ENCODE measurements around the gene RAB40B. TPM values are rescaled to one million over a fixed set of nuclear protein-coding genes. Genes with fewer than 3 reads are reported as not detected.

The RAB40B gene
- total and polyA plus RNA-seq, 2 of the 4 experiments (the other 2 are of a cell fraction) = 14.9 to 20.0 TPM

DNA sequence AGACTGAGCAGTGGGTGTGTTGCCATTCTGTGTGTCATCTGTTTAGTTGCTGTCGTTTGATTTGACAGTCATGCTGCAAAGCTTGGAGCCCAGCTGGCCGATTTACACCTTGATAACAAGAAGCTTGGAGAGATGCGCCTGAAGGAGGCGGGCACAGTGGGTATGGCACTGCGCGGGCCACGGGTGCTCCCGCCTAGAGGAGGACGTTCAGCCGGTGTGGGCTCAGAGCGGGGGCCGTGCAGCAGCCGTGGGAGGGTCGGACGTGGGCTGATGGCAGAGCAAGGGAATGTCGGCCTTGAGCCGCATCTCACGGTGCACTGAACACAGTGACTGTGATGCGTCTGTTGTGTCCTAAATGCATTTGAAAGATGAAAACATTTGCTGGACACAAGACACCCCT is 21.7 kb upstream of the RAB40B start:
- in situ Hi-C loops (cut with MboI; ENCODE audit: low sequenced_read_pairs) = no loop called here
- H4K20me1 ChIP-seq (ENCODE audit: insufficient read depth, low read length) = 0 out of 2 replicates have a peak, but pooled peaks cover 4% of the 10 kb centered on the region

More for the DNA sequence above, 21.7 kb upstream of the RAB40B start:
- POLR2A ChIA-PET (ENCODE audit: unreplicated experiment) = no interaction called here
- H4K91ac ChIP-seq (ENCODE audit: insufficient read depth, low read depth, low read length) = no peak overlapping the region
- no peak overlapping the region for H3K56ac ChIP-seq (ENCODE audit: extremely low read depth, insufficient read depth, low read length)
- H2AFZ ChIP-seq (replicated peaks; ENCODE audit: low read length, poor library complexity) = no peak overlapping the region
- H4K8ac ChIP-seq (ENCODE audit: low read depth in 2 of 2, low read length in 2 of 2) = no peak overlapping the region
- H3K4me1 ChIP-seq (ENCODE audit: control insufficient read depth, insufficient read depth, low read length) = peaks cover 7% of the 10 kb centered on the region
- no peak overlapping the region for H3K14ac ChIP-seq (replicated peaks; ENCODE audit: low read depth, low read length)
- H3K36me3 ChIP-seq (ENCODE audit: control insufficient read depth, insufficient read depth, low read length) = peaks cover 23% of the 10 kb centered on the region
- H2BK20ac ChIP-seq (ENCODE audit: low read depth, low read length) = no peak overlapping the region
- no peak for ATAC-seq (ENCODE audit: low read depth)
- no peak overlapping the region for H2BK120ac ChIP-seq (ENCODE audit: low read depth, low read length)
- TF ChIP-seq MAFK (IDR thresholded peaks at IDR 0.05; ENCODE audit: low read depth, low read length) = no peak
- TF ChIP-seq RFX5 (IDR thresholded peaks at IDR 0.05; ENCODE audit: low read depth, low read length) = no peak
- TF ChIP-seq, protein P1, sequence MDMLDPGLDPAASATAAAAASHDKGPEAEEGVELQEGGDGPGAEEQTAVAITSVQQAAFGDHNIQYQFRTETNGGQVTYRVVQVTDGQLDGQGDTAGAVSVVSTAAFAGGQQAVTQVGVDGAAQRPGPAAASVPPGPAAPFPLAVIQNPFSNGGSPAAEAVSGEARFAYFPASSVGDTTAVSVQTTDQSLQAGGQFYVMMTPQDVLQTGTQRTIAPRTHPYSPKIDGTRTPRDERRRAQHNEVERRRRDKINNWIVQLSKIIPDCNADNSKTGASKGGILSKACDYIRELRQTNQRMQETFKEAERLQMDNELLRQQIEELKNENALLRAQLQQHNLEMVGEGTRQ (IDR thresholded peaks at IDR 0.05; ENCODE audit: low read depth, low read length) = no peak
- no peak for TF ChIP-seq RAD21 (IDR thresholded peaks at IDR 0.05; ENCODE audit: low read length)
- no peak for TF ChIP-seq POLR2A (IDR thresholded peaks at IDR 0.05; ENCODE audit: low read depth, low read length)
- TF ChIP-seq, protein P2, sequence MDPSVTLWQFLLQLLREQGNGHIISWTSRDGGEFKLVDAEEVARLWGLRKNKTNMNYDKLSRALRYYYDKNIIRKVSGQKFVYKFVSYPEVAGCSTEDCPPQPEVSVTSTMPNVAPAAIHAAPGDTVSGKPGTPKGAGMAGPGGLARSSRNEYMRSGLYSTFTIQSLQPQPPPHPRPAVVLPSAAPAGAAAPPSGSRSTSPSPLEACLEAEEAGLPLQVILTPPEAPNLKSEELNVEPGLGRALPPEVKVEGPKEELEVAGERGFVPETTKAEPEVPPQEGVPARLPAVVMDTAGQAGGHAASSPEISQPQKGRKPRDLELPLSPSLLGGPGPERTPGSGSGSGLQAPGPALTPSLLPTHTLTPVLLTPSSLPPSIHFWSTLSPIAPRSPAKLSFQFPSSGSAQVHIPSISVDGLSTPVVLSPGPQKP (IDR thresholded peaks at IDR 0.05; ENCODE audit: borderline replicate concordance, low read depth, low read length) = no peak
- no peak for TF ChIP-seq BHLHE40 (IDR thresholded peaks at IDR 0.05; ENCODE audit: low read depth, low read length)
- TF ChIP-seq RCOR1 (IDR thresholded peaks at IDR 0.05; ENCODE audit: insufficient replicate concordance, low read length) = no peak
- TF ChIP-seq, protein P3, sequence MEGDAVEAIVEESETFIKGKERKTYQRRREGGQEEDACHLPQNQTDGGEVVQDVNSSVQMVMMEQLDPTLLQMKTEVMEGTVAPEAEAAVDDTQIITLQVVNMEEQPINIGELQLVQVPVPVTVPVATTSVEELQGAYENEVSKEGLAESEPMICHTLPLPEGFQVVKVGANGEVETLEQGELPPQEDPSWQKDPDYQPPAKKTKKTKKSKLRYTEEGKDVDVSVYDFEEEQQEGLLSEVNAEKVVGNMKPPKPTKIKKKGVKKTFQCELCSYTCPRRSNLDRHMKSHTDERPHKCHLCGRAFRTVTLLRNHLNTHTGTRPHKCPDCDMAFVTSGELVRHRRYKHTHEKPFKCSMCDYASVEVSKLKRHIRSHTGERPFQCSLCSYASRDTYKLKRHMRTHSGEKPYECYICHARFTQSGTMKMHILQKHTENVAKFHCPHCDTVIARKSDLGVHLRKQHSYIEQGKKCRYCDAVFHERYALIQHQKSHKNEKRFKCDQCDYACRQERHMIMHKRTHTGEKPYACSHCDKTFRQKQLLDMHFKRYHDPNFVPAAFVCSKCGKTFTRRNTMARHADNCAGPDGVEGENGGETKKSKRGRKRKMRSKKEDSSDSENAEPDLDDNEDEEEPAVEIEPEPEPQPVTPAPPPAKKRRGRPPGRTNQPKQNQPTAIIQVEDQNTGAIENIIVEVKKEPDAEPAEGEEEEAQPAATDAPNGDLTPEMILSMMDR (conservative IDR thresholded peaks at IDR 0.05; ENCODE audit: low read depth, low read length) = no peak
- TF ChIP-seq MXI1 (IDR thresholded peaks at IDR 0.05; ENCODE audit: borderline replicate concordance, low read depth, low read length) = no peak
- no peak for TF ChIP-seq CEBPB (IDR thresholded peaks at IDR 0.05; ENCODE audit: low read depth, low read length)
- no peak for TF ChIP-seq SMC3 (IDR thresholded peaks at IDR 0.05; ENCODE audit: low read depth, low read length)
- no peak for TF ChIP-seq MAZ (IDR thresholded peaks at IDR 0.05; ENCODE audit: borderline replicate concordance, low read depth, low read length)
- TF ChIP-seq NFE2L2 (IDR thresholded peaks at IDR 0.05; ENCODE audit: low read depth, low read length) = no peak
- TF ChIP-seq CHD1 (IDR thresholded peaks at IDR 0.05; ENCODE audit: low read depth, low read length) = no peak
- no peak for TF ChIP-seq FOS (IDR thresholded peaks at IDR 0.05; ENCODE audit: low read depth, low read length)
- CTCF ChIA-PET = no interaction called here
- no peak overlapping the region for H2BK15ac ChIP-seq (ENCODE audit: low read depth, low read length)
- no peak overlapping the region for H3K27ac ChIP-seq (ENCODE audit: insufficient read depth, low read length)
- H2BK5ac ChIP-seq (ENCODE audit: low read depth, low read length, poor library complexity, severe bottlenecking) = no peak overlapping the region
- no peaks in the 10 kb centered on the region for H3K27me3 ChIP-seq (ENCODE audit: control insufficient read depth, insufficient read depth, low read length)
- H2AK5ac ChIP-seq (ENCODE audit: low read depth, low read length) = no peak overlapping the region
- no peak overlapping the region for H3K9ac ChIP-seq (ENCODE audit: low read depth, low read length)
- H3K9me3 ChIP-seq (ENCODE audit: control insufficient read depth, insufficient read depth, low read length) = no peaks in the 10 kb centered on the region
- H3K4me2 ChIP-seq (ENCODE audit: low read depth, low read length) = no peak overlapping the region
- H4K5ac ChIP-seq (ENCODE audit: low read depth, low read length) = no peak overlapping the region
- H3K23ac ChIP-seq (ENCODE audit: low read depth, low read length) = no peak overlapping the region
- intact Hi-C loops (cut with micrococcal nuclease) = no loop called here
- BruUV-seq (replicated peaks) = no TSS peak
- H3K4ac ChIP-seq (ENCODE audit: low read depth, low read length) = no peak overlapping the region
- dilution Hi-C loops (cut with HindIII; ENCODE audit: low sequenced_read_pairs, unreplicated experiment) = no loop called here
- no peak for DNase-seq
- peaks cover 10 to 26% of the 10 kb centered on the region in 2 experiments for H3K79me1 ChIP-seq (ENCODE audit: low read depth in 1 of 2, low read length in 2 of 2)
- no peak overlapping the region for H3K4me3 ChIP-seq (ENCODE audit: insufficient read depth, low read depth, low read length)
- H3K18ac ChIP-seq (ENCODE audit: low read depth, low read length) = no peak overlapping the region
- peaks cover 9% of the 10 kb centered on the region for H3K9me1 ChIP-seq (ENCODE audit: insufficient read depth, low read length)
- no peak overlapping the region for H2AK9ac ChIP-seq (replicated peaks; ENCODE audit: low read depth, low read length, poor library complexity)
- 96% methylated on average over 18 of the region's 19 CpGs; no CpG with 5 or more reads in 1 of the 2 experiments for WGBS, 2 experiments (ENCODE audit: extremely low coverage in 2 of 2, insufficient read length in 1 of 2)
